HL-60 (cell line): ENCODE data around the gene UBTD2.

Experiments used
- DNase-seq, 2 experiments: peaks; one replicate each; pipeline ENCODE4 v3.0.0-alpha.2; 2010 to 2020; ENCODE audit warnings: low read depth in 1 of 2, low spot score in 1 of 2
- H3K27ac ChIP-seq: fragments of 250-450 bp; sonication (Bioruptor Pico); replicated peaks from 2 replicates; pipeline ENCODE4 v1.5.1; 2020; ENCODE audit warnings: mild to moderate bottlenecking, moderate library complexity
- H3K27me3 ChIP-seq: fragments of 250-450 bp; sonication (Bioruptor Pico); 2 replicates; pipeline ENCODE4 v1.5.1; 2021; ENCODE audit warnings: mild to moderate bottlenecking, moderate library complexity; ENCODE audit not compliant: insufficient read depth, poor library complexity, severe bottlenecking
- H3K4me3 ChIP-seq: replicated peaks from 2 replicates; pipeline ENCODE4 v1.5.1; 2011; ENCODE audit warnings: mild to moderate bottlenecking, control low read depth, low read length; ENCODE audit not compliant: insufficient read depth
- CTCF ChIP-seq: IDR thresholded peaks from one replicate; pipeline ENCODE4 v1.5.1; 2011; ENCODE audit warnings: low read length, control low read depth, inconsistent platforms; ENCODE audit not compliant: insufficient read depth
- GABPA ChIP-seq: IDR thresholded peaks from 2 replicates; pipeline ENCODE4 v1.6.1; 2012; ENCODE audit warnings: low read depth
- POLR2AphosphoS5 ChIP-seq: IDR thresholded peaks from 2 replicates; pipeline ENCODE4 v1.6.1; 2012; ENCODE audit warnings: low read depth
- REST ChIP-seq: IDR thresholded peaks from 2 replicates; pipeline ENCODE4 v1.6.1; 2012; ENCODE audit warnings: low read depth; ENCODE audit not compliant: insufficient replicate concordance
- SPI1 ChIP-seq: IDR thresholded peaks from 2 replicates; pipeline ENCODE4 v1.6.1; 2012; ENCODE audit warnings: low read depth, mild to moderate bottlenecking, borderline replicate concordance

UBTD2 gene

GRCh38 chr5:172188893-172189692 is 94.5 kb downstream of the UBTD2 start:
- peak overlapping the region; percentile 97 for H3K4me3 ChIP-seq
- no peaks in the 10 kb centered on the region for H3K27me3 ChIP-seq
- H3K27ac ChIP-seq: peak overlapping the region; percentile 75
- DNase-seq: no peak
- TF ChIP-seq CTCF (no peak), REST (no peak), GABPA (no peak), POLR2AphosphoS5 (no peak), SPI1 (no peak)

GRCh38 chr5:172188033-172188892 is 95.3 kb downstream of the UBTD2 start, which contains the start of gene STK10:
Gene STK10, minus strand, starts transcription at chr5:172188224. Its CDS starts 182 bp downstream, at chr5:172188042.
- Histone ChIP-seq H3K27me3 (no peaks in the 10 kb centered on the region), H3K27ac (peak within 1 kb of the TSS; percentile 94), H3K4me3 (peak within 1 kb of the TSS; percentile 97)
- TF ChIP-seq POLR2AphosphoS5 (peak; percentile 54), GABPA (no peak; the same call in 1 of the 2 replicates), CTCF (peak; percentile 60)
- DNase-seq: peak; percentile 76 to 95

- H3K27ac ChIP-seq: peak overlapping the region; percentile 94
- peak overlapping the region; percentile 97 for H3K4me3 ChIP-seq
- TF ChIP-seq CTCF (no peak), SPI1 (peak; percentile 32; the same call in 1 of the 2 replicates), REST (no peak), POLR2AphosphoS5 (0 out of 2 replicates have a peak, but pooled peaks have one; percentile 24), GABPA (peak; percentile 53; the same call in 1 of the 2 replicates)
- no peaks in the 10 kb centered on the region for H3K27me3 ChIP-seq
- DNase-seq: peak in 1 of 2 experiments; percentile 83
Observed at GRCh38 chr5:172187118-172188032, 96.2 kb downstream of the UBTD2 start.
